ENCODE results near the gene LRIG3. TPM values are rescaled to one million over a fixed set of nuclear protein-coding genes. Genes with fewer than 3 reads are reported as not detected.
"Not testable (repeated sequence)": the region's sequence is repeated elsewhere in the genome, so short reads cannot be mapped to it uniquely, and the experiment has no call there.

The LRIG3 gene
- polyA plus RNA-seq, 3 donors = 35.5 to 40.7 (median 39.9) TPM

GRCh38 chr12:58917699-58918468, 2.4 kb downstream of the LRIG3 start:
- DNase-seq (ENCODE audit: extremely low read depth in 1 of 11, low read depth in 9 of 11, low spot score in 4 of 11) = no peak

GRCh38 chr12:58916921-58917511, 3.3 kb downstream of the LRIG3 start:
- DNase-seq (ENCODE audit: extremely low read depth in 1 of 11, low read depth in 9 of 11, low spot score in 4 of 11) = peak in 4 of 11 donors; percentile 42 to 77 (median 62)

DNA sequence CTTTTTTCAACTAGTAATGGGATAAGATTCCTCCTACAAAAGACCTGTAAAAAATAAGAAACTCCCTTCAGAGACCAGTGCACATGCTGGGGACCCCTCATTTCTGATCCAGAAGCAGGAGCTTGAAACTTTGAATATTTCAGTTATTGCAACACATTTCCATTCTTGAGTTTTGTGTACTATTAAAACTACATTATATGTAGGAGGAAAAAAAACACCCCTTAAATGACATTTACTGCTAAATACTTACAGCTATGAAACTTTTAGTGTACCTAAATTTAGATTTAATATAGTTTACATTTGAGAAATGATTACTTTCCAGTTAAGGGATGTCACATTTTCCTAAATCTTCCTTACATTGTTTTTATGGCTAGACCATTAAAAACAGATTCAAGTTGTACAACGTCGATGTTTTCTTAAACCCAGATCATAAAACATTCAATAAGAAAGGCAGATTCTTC, 4.1 kb downstream of the LRIG3 start:
- DNase-seq (ENCODE audit: extremely low read depth in 1 of 11, low read depth in 9 of 11, low spot score in 4 of 11) = no peak

DNA sequence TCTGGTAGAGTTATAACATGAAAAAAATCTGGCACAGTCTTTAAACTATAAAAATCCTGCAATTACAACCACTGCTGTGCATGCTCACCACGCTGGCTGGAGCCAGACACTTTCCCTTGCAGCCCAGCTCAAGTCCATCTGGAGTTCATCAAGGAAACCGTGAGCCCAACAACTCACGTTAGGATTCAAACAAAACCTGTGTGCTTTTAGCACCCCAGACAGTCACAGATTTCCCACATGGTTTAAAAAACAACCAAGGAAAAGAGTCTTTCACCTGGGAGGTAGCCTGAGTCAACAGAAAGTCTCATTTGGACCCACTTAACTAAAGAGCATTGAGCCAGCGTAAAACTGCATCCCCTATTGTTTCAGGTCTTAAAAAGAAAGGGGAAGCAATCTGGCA, 4.7 kb downstream of the LRIG3 start:
- DNase-seq (ENCODE audit: extremely low read depth in 1 of 11, low read depth in 9 of 11, low spot score in 4 of 11) = peak in 3 of 11 donors; percentile 59 to 64 (median 64)

- DNase-seq (ENCODE audit: extremely low read depth in 1 of 11, low read depth in 9 of 11, low spot score in 4 of 11) = no peak
Measured at GRCh38 chr12:58915037-58915436, 5.3 kb downstream of the LRIG3 start.

- DNase-seq (ENCODE audit: extremely low read depth in 1 of 11, low read depth in 9 of 11, low spot score in 4 of 11) = no peak
Measured at GRCh38 chr12:58914457-58914856, 5.8 kb downstream of the LRIG3 start.

- DNase-seq (ENCODE audit: extremely low read depth in 1 of 11, low read depth in 9 of 11, low spot score in 4 of 11) = peak in 1 of 11 donors; percentile 30
Measured at GRCh38 chr12:58907391-58907790, 12.9 kb downstream of the LRIG3 start.

DNA sequence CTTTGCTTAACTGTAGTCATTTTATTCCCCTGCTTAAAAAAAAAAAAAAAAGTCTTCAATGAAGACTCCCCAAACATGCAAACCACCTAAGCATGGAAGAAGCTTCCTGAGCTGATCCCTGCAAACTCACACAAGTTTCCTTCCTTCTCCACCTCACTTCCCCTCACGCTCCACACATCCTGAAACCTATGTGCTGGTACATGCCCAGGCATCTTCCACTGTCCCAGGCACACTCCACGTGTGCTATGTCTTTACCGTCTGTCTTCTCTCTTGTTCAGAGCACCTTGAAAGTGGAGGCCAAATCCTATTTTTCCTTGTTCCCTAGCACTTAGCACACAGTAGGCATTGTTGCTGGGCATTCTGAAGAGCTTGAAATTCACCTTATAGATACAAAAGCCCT, 13.4 kb downstream of the LRIG3 start:
- DNase-seq (ENCODE audit: extremely low read depth in 1 of 11, low read depth in 9 of 11, low spot score in 4 of 11) = no peak

GRCh38 chr12:58905422-58905821, 14.9 kb downstream of the LRIG3 start:
- DNase-seq (ENCODE audit: extremely low read depth in 1 of 11, low read depth in 9 of 11, low spot score in 4 of 11) = no peak

- not testable (repeated sequence) for DNase-seq (ENCODE audit: extremely low read depth in 1 of 11, low read depth in 9 of 11, low spot score in 4 of 11)
Measured at GRCh38 chr12:58902726-58903125, 17.6 kb downstream of the LRIG3 start.

DNA sequence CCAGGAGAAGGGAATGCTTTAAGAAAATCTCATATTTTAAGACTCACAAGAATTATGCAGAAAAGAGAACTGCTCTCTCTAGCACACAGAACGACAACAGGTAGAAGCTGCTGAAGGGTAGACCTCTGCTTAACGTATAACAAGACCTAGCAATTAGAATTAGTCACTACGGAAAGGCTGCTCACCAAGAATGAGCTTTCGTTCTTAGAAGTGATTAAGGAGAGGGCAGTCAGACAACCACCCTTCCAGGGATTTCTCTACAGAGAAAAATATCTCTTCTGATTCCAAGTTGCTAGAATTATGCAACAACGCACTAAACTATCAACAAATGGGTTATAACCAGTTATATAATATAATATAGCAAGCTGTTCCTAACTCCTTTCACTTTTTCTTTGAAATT, 18.6 kb downstream of the LRIG3 start:
- no peak for DNase-seq (ENCODE audit: extremely low read depth in 1 of 11, low read depth in 9 of 11, low spot score in 4 of 11)

- DNase-seq (ENCODE audit: extremely low read depth in 1 of 11, low read depth in 9 of 11, low spot score in 4 of 11) = no peak
Measured at GRCh38 chr12:58897969-58898368, 22.3 kb downstream of the LRIG3 start.

DNA sequence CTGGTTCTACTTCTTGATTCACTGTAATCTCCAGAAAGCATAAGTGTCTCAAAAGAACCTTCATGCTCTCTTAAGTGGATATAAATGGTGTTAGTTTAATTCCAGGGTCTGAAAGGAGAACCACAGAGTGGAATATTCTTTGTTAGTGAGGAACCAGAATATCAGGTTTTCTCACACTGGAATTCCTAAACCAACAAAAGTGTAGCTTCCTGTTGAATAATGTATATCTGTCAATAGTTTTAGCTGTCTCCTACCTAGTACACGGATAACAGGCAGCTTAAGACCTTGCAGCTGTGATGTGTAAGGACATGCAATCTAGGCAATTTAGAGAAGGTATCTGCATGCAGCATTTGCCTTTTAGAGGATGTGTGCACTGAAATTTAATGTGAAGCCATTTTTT, 24.0 kb downstream of the LRIG3 start:
- no peak for DNase-seq (ENCODE audit: extremely low read depth in 1 of 11, low read depth in 9 of 11, low spot score in 4 of 11)

GRCh38 chr12:58895053-58895452, 25.3 kb downstream of the LRIG3 start:
- DNase-seq (ENCODE audit: extremely low read depth in 1 of 11, low read depth in 9 of 11, low spot score in 4 of 11) = no peak

DNA sequence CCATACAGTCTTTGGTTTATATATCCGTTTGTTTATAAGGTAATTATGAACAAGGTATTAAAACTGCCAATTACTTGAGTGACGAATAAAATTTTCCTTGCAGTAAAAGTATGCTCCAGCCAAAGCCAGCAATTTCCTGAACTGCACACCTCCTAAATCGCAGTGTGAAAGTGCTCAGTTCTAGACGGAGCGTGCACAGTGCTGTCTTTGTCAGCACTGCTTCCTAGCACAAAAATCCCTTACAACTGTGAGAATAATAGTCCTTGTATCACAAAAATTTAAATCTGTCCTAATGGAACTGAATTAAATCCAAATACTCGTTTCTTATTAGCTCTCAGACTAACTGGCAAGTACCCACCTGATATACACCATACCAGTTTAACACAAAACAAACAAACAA, 26.3 kb downstream of the LRIG3 start:
- no peak for DNase-seq (ENCODE audit: extremely low read depth in 1 of 11, low read depth in 9 of 11, low spot score in 4 of 11)

DNA sequence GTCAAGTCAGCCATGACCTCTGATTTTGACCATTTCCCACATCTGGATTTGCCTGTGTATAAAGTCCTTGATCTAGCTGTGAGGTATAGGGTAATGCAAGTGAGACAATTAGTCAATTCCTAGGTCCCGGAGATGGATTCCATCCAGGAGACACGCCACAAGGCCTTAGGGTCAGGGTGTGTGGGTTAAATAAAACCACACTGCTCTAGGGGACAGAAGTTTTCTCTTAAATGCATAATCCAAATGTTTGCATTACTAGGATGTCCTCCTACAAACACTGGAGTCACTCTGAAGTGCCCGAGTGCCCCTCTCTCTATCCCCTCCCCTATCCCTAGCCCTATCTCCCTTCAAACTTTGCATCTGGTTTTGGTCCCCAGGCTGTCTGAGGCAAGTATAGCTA, 26.8 kb downstream of the LRIG3 start:
- DNase-seq (ENCODE audit: extremely low read depth in 1 of 11, low read depth in 9 of 11, low spot score in 4 of 11) = no peak

DNA sequence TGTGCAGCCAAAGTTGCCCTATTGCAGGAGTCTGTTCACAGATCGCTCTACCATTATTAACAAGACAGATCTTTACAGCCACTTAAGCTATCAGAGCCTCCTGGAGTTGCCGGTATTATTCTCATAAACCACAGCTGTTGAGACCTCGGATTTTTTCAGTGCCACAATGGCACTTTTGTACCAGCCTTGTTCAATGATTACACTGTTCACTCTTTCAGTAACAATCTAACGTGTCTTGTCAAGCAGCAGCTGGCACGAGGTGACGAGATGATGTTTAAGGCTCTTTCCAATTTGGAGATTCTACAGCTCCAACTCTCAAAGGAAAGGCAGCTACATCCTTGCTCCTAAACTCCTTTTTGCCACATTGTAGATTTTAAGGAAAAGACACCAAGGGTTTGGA, 30.7 kb downstream of the LRIG3 start:
- no peak for DNase-seq (ENCODE audit: extremely low read depth in 1 of 11, low read depth in 9 of 11, low spot score in 4 of 11)

- peak in 9 of 11 donors; percentile 16 to 64 (median 44) for DNase-seq (ENCODE audit: extremely low read depth in 1 of 11, low read depth in 9 of 11, low spot score in 4 of 11)
Measured at GRCh38 chr12:58888131-58888783, 32.0 kb downstream of the LRIG3 start.

DNA sequence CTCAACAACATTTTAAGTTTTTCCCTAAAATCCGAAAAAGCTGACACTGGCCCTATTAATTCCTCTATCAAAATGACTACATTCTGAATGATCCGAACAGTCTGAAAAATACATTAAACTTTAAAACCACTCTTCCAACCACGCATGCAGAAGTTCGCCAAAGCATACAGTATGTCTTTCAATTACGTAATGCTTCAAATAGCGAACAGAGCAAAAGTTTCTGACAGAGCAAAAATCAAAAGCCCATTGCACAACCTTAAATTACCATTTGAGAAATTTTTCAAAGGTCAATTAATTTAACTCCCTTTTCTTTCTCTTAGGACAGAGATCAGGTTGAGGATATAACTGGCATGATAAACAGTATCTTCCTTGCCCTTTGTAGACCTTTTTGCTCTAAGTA, 33.2 kb downstream of the LRIG3 start:
- no peak for DNase-seq (ENCODE audit: extremely low read depth in 1 of 11, low read depth in 9 of 11, low spot score in 4 of 11)

- DNase-seq (ENCODE audit: extremely low read depth in 1 of 11, low read depth in 9 of 11, low spot score in 4 of 11) = no peak
Measured at GRCh38 chr12:58886474-58886873, 33.8 kb downstream of the LRIG3 start.
